ENCODE results near the gene SAMHD1.
"Not testable (repeated sequence)": the region's sequence is repeated elsewhere in the genome, so short reads cannot be mapped to it uniquely, and the experiment has no call there.

SAMHD1 gene

GRCh38 chr20:36969051-36969450 lies 17.5 kb upstream of the SAMHD1 start:
- no peak overlapping the region for H3K4me2 ChIP-seq (ENCODE audit: low read length)
- no peaks in the 10 kb centered on the region for H4K20me1 ChIP-seq (ENCODE audit: insufficient read depth, low read length)
- no peaks in the 10 kb centered on the region for H3K79me2 ChIP-seq (ENCODE audit: insufficient read depth, low read length)
- peak overlapping the region; percentile 35; the same call in 1 of the 2 replicates for H2AFZ ChIP-seq (ENCODE audit: low read length)
- no peaks in the 10 kb centered on the region for H3F3A ChIP-seq (ENCODE audit: insufficient read depth, low read length)
- H3K4me1 ChIP-seq (ENCODE audit: insufficient read depth, low read length, severe bottlenecking), result peaks cover 10% of the 10 kb centered on the region
- no peaks in the 10 kb centered on the region for H3K9me3 ChIP-seq (ENCODE audit: low read length)
- no peak overlapping the region for H3K27ac ChIP-seq (ENCODE audit: low read depth, low read length, poor library complexity, severe bottlenecking)
- TF ChIP-seq CTCF (IDR thresholded peaks at IDR 0.05; ENCODE audit: low read length), result no peak
- no peak for TF ChIP-seq EZH2 (IDR thresholded peaks at IDR 0.05; ENCODE audit: borderline replicate concordance, low read length)
- no peak overlapping the region for H3K9ac ChIP-seq (ENCODE audit: low read length)
- no peak overlapping the region for H3K4me3 ChIP-seq (ENCODE audit: low read depth, low read length, poor library complexity, severe bottlenecking)
- H3K27me3 ChIP-seq (ENCODE audit: insufficient read depth, low read length), result no peaks in the 10 kb centered on the region
- H3K36me3 ChIP-seq (ENCODE audit: insufficient read depth, low read length), result no peaks in the 10 kb centered on the region
- no peaks in the 10 kb centered on the region for H3K9me2 ChIP-seq (ENCODE audit: low read depth, low read length)

- peaks cover 10% of the 10 kb centered on the region for H3K4me1 ChIP-seq (ENCODE audit: insufficient read depth, low read length, severe bottlenecking)
- H3K79me2 ChIP-seq (ENCODE audit: insufficient read depth, low read length), result no peaks in the 10 kb centered on the region
- no peak overlapping the region for H3K4me3 ChIP-seq (ENCODE audit: low read depth, low read length, poor library complexity, severe bottlenecking)
- no peak overlapping the region for H3K9ac ChIP-seq (ENCODE audit: low read length)
- no peaks in the 10 kb centered on the region for H3K9me2 ChIP-seq (ENCODE audit: low read depth, low read length)
- no peaks in the 10 kb centered on the region for H4K20me1 ChIP-seq (ENCODE audit: insufficient read depth, low read length)
- H3K36me3 ChIP-seq (ENCODE audit: insufficient read depth, low read length), result no peaks in the 10 kb centered on the region
- no peak overlapping the region for H3K27ac ChIP-seq (ENCODE audit: low read depth, low read length, poor library complexity, severe bottlenecking)
- 0 out of 2 replicates have a peak, but pooled peaks cover 5% of the 10 kb centered on the region for H3K9me3 ChIP-seq (ENCODE audit: low read length)
- TF ChIP-seq EZH2 (IDR thresholded peaks at IDR 0.05; ENCODE audit: borderline replicate concordance, low read length), result no peak
- no peak for TF ChIP-seq CTCF (IDR thresholded peaks at IDR 0.05; ENCODE audit: low read length)
- no peak overlapping the region for H3K4me2 ChIP-seq (ENCODE audit: low read length)
- H2AFZ ChIP-seq (ENCODE audit: low read length), result no peak overlapping the region
- no peaks in the 10 kb centered on the region for H3F3A ChIP-seq (ENCODE audit: insufficient read depth, low read length)
- no peaks in the 10 kb centered on the region for H3K27me3 ChIP-seq (ENCODE audit: insufficient read depth, low read length)
Measured at GRCh38 chr20:36967636-36968035, 16.1 kb upstream of the SAMHD1 start.

- H3K4me1 ChIP-seq (ENCODE audit: insufficient read depth, low read length, severe bottlenecking), result peaks cover 10% of the 10 kb centered on the region
- H3K9ac ChIP-seq (ENCODE audit: low read length); H3K9me2 ChIP-seq (ENCODE audit: low read depth, low read length); H2AFZ ChIP-seq (ENCODE audit: low read length); H3K4me2 ChIP-seq (ENCODE audit: low read length); H3K36me3 ChIP-seq (ENCODE audit: insufficient read depth, low read length); H3K27ac ChIP-seq (ENCODE audit: low read depth, low read length, poor library complexity, severe bottlenecking); H3F3A ChIP-seq (ENCODE audit: insufficient read depth, low read length); H3K4me3 ChIP-seq (ENCODE audit: low read depth, low read length, poor library complexity, severe bottlenecking); H3K27me3 ChIP-seq (ENCODE audit: insufficient read depth, low read length); H3K79me2 ChIP-seq (ENCODE audit: insufficient read depth, low read length); H3K9me3 ChIP-seq (ENCODE audit: low read length); H4K20me1 ChIP-seq (ENCODE audit: insufficient read depth, low read length): not testable (repeated sequence)
Measured at GRCh38 chr20:36966965-36967364, 15.5 kb upstream of the SAMHD1 start.

- H3K79me2 ChIP-seq (ENCODE audit: insufficient read depth, low read length); H3F3A ChIP-seq (ENCODE audit: insufficient read depth, low read length); H3K27me3 ChIP-seq (ENCODE audit: insufficient read depth, low read length); H3K9ac ChIP-seq (ENCODE audit: low read length); H4K20me1 ChIP-seq (ENCODE audit: insufficient read depth, low read length); H3K9me3 ChIP-seq (ENCODE audit: low read length); H2AFZ ChIP-seq (ENCODE audit: low read length); H3K9me2 ChIP-seq (ENCODE audit: low read depth, low read length); H3K36me3 ChIP-seq (ENCODE audit: insufficient read depth, low read length); H3K4me3 ChIP-seq (ENCODE audit: low read depth, low read length, poor library complexity, severe bottlenecking); H3K4me1 ChIP-seq (ENCODE audit: insufficient read depth, low read length, severe bottlenecking); H3K4me2 ChIP-seq (ENCODE audit: low read length); H3K27ac ChIP-seq (ENCODE audit: low read depth, low read length, poor library complexity, severe bottlenecking): not testable (repeated sequence)
Measured at GRCh38 chr20:36962354-36962941, 10.9 kb upstream of the SAMHD1 start.
